Panc1 (cell line): ENCODE measurements around the gene LRCH1. TPM values are rescaled to one million over a fixed set of nuclear protein-coding genes. Genes with fewer than 3 reads are reported as not detected.

Experiments used
- ATAC-seq: fragments of 200-7000 bp; cut with Tn5 transposase; 2 replicates; pipeline ENCODE4 v1.9.1; 2020; ENCODE audit warnings: mild to moderate bottlenecking, moderate library complexity
- BruUV-seq: library from RNA; stranded (reverse); fragments of 400-500 nt; replicated peaks from 2 replicates; lab custom pipeline; 2021; lab: Mats Ljungman, UMichigan
- CTCF ChIA-PET: fragments of 300-600 bp; sonication (Branson Sonifier 250); formaldehyde crosslinking; loops from one replicate; lab custom pipeline; 2022; ENCODE audit warnings: antibody characterized with exemption; lab: Charles Lee
- POLR2A ChIA-PET: fragments of 300-600 bp; sonication (Branson Sonifier 250); formaldehyde crosslinking; loops from one replicate; lab custom pipeline; 2022; ENCODE audit warnings: antibody characterized with exemption; lab: Charles Lee
- DNase-seq: peaks from one replicate; pipeline ENCODE4 v3.0.0-alpha.2; 2010; ENCODE audit warnings: low read depth, low spot score
- H3K27ac ChIP-seq: 2 replicates; pipeline ENCODE4 v1.5.1; 2011; ENCODE audit warnings: mild to moderate bottlenecking, low read length, inconsistent platforms
- H3K27me3 ChIP-seq: fragments of 200-500 bp; sonication (Bioruptor generic); 2 replicates; pipeline ENCODE4 v1.6.0; 2014; ENCODE audit warnings: low read length, inconsistent platforms; ENCODE audit not compliant: control insufficient read depth, insufficient read depth
- H3K36me3 ChIP-seq: fragments of 200-500 bp; sonication (Bioruptor generic); 2 replicates; pipeline ENCODE4 v1.5.1; 2014; ENCODE audit warnings: inconsistent platforms, mild to moderate bottlenecking, low read length, moderate library complexity; ENCODE audit not compliant: control insufficient read depth, insufficient read depth
- H3K4me1 ChIP-seq: 2 replicates; pipeline ENCODE4 v1.5.1; 2011; ENCODE audit warnings: inconsistent platforms, mild to moderate bottlenecking, low read length, moderate library complexity; ENCODE audit not compliant: control insufficient read depth, insufficient read depth
- H3K4me3 ChIP-seq, 2 experiments: 2 replicates each; pipeline ENCODE4 v1.5.1; 2011 to 2012; ENCODE audit warnings: low read depth in 2 of 2, low read length in 2 of 2, mild to moderate bottlenecking in 2 of 2, inconsistent platforms in 1 of 2, moderate library complexity in 1 of 2
- H3K9me3 ChIP-seq: fragments of 200-500 bp; sonication (Bioruptor generic); 2 replicates; pipeline ENCODE4 v1.5.1; 2014; ENCODE audit warnings: low read depth, mild to moderate bottlenecking, inconsistent platforms, low read length, moderate library complexity; ENCODE audit not compliant: control insufficient read depth, insufficient read depth
- CTCF ChIP-seq: fragments of 450-650 bp; IDR thresholded peaks from 2 replicates; pipeline ENCODE4 v1.5.1; 2017; ENCODE audit warnings: mild to moderate bottlenecking
- POLR2AphosphoS5 ChIP-seq: IDR thresholded peaks from 2 replicates; pipeline ENCODE4 v1.6.1; 2012; ENCODE audit warnings: mild to moderate bottlenecking, low read depth, low read length, moderate library complexity
- REST ChIP-seq, 2 experiments: IDR thresholded peaks; 2 replicates each; pipeline ENCODE4 v1.6.1; 2011 to 2012; ENCODE audit warnings: low read depth in 2 of 2, control low read depth in 1 of 2, low read length in 1 of 2, mild to moderate bottlenecking in 1 of 2, moderate library complexity in 1 of 2; ENCODE audit not compliant: insufficient read depth in 1 of 2
- SIN3A ChIP-seq: IDR thresholded peaks from 2 replicates; pipeline ENCODE4 v1.6.1; 2012; ENCODE audit warnings: low read depth, mild to moderate bottlenecking, low read length, moderate library complexity, borderline replicate concordance; ENCODE audit not compliant: insufficient read depth
- TCF7L2 ChIP-seq: IDR thresholded peaks from 2 replicates; pipeline ENCODE4 v1.6.1; 2011; ENCODE audit warnings: mild to moderate bottlenecking, low read depth, low read length, inconsistent platforms
- in situ Hi-C: cut with HindIII; loops from 2 replicates; pipeline ENCODE4 v1.10.0; 2016; ENCODE audit warnings: low sequenced_read_pairs, low pct_unique_long_range_greater_than_20kb
- intact Hi-C: fragments of 100-400 bp; cut with micrococcal nuclease; formaldehyde crosslinking; loops from one replicate; pipeline ENCODE4 v1.10.0; 2022; ENCODE audit not compliant: unreplicated experiment
- total RNA-seq: library from RNA; stranded (reverse); gene quantifications from one replicate; pipeline ENCODE4 v1.2.1, GENCODE V29; 2021; ENCODE audit not compliant: unreplicated experiment

LRCH1 gene
- total RNA-seq, 1 experiment from 2014 or later = 7.9 TPM

GRCh38 chr13:46684287-46685001 lies 131.5 kb downstream of the LRCH1 start:
- in situ Hi-C loops (no loop called here), intact Hi-C loops (no loop called here)
- TF ChIP-seq POLR2AphosphoS5 = no peak
- no peak for TF ChIP-seq CTCF
- no peak for TF ChIP-seq REST (IDR thresholded peaks at IDR 0.05; ENCODE audit: insufficient read depth in 1 of 2, low read depth in 2 of 2, low read length in 1 of 2)
- TF ChIP-seq TCF7L2 = no peak
- TF ChIP-seq SIN3A = no peak
- Histone ChIP-seq H3K27ac (no peak overlapping the region), H3K9me3 (no peaks in the 10 kb centered on the region), H3K27me3 (no peaks in the 10 kb centered on the region), H3K4me3 (no peak overlapping the region), H3K4me1 (no peaks in the 10 kb centered on the region), H3K36me3 (no peaks in the 10 kb centered on the region; the same call in 1 of the 2 replicates)
- no TSS peak for BruUV-seq
- POLR2A ChIA-PET = interaction anchor here (0.6 kb wide), 2 partner anchors 23 to 114 kb away, joined by 3 read pairs; no protein-coding TSS in a partner anchor
- ATAC-seq (no peak), DNase-seq (no peak)
- CTCF ChIA-PET = no interaction called here

GRCh38 chr13:46685006-46685730 lies 132.2 kb downstream of the LRCH1 start:
- ChIA-PET POLR2A (interaction anchor here (0.6 kb wide), 1 partner anchor 24 kb away, joined by 3 read pairs; no protein-coding TSS in a partner anchor), CTCF (no interaction called here)
- Histone ChIP-seq H3K27ac (no peak overlapping the region), H3K4me1 (no peaks in the 10 kb centered on the region), H3K4me3 (no peak overlapping the region), H3K27me3 (no peaks in the 10 kb centered on the region), H3K36me3 (no peaks in the 10 kb centered on the region; the same call in 1 of the 2 replicates), H3K9me3 (no peaks in the 10 kb centered on the region)
- no peak for ATAC-seq
- TF ChIP-seq TCF7L2 (no peak), POLR2AphosphoS5 (no peak), REST (IDR thresholded peaks at IDR 0.05; ENCODE audit: insufficient read depth in 1 of 2, low read depth in 2 of 2, low read length in 1 of 2) (no peak), SIN3A (no peak), CTCF (no peak)
- no peak for DNase-seq
- intact Hi-C loops (no loop called here), in situ Hi-C loops (no loop called here)
- BruUV-seq = no TSS peak
